Vagina (tissue), 2 donors: ENCODE results near the gene BTRC.

Experiments used
- POLR2A ChIP-seq, 2 donors: fragments of 450-650 bp; IDR thresholded peaks; one replicate each; pipeline ENCODE4 v1.6.1; 2017; ENCODE audit warnings: antibody characterized with exemption in 2 of 2, mild to moderate bottlenecking in 2 of 2, moderate library complexity in 2 of 2
- TF ChIP-seq, protein P1 (sequence below), 3 experiments: fragments of 450-650 bp in 2 of 3; fragments of 200-600 bp in 1 of 3; sonication (generic) in 1 of 3; IDR thresholded peaks; one replicate each; pipeline ENCODE4 v1.5.1; 2017 to 2019; ENCODE audit warnings: antibody characterized with exemption in 3 of 3, mild to moderate bottlenecking in 2 of 3, moderate library complexity in 2 of 3

GRCh38 chr10:101512738-101513137 lies 158.8 kb downstream of the BTRC start:
- TF ChIP-seq, protein P1, sequence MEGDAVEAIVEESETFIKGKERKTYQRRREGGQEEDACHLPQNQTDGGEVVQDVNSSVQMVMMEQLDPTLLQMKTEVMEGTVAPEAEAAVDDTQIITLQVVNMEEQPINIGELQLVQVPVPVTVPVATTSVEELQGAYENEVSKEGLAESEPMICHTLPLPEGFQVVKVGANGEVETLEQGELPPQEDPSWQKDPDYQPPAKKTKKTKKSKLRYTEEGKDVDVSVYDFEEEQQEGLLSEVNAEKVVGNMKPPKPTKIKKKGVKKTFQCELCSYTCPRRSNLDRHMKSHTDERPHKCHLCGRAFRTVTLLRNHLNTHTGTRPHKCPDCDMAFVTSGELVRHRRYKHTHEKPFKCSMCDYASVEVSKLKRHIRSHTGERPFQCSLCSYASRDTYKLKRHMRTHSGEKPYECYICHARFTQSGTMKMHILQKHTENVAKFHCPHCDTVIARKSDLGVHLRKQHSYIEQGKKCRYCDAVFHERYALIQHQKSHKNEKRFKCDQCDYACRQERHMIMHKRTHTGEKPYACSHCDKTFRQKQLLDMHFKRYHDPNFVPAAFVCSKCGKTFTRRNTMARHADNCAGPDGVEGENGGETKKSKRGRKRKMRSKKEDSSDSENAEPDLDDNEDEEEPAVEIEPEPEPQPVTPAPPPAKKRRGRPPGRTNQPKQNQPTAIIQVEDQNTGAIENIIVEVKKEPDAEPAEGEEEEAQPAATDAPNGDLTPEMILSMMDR (IDR thresholded peaks at IDR 0.05) = no peak
- TF ChIP-seq POLR2A (IDR thresholded peaks at IDR 0.05) = no peak
